Measurements from ENCODE around the gene CAMTA1. TPM values are rescaled to one million over a fixed set of nuclear protein-coding genes. Genes with fewer than 3 reads are reported as not detected.

Gene CAMTA1
- polyA plus RNA-seq, 1 experiment: 64.9 TPM

DNA sequence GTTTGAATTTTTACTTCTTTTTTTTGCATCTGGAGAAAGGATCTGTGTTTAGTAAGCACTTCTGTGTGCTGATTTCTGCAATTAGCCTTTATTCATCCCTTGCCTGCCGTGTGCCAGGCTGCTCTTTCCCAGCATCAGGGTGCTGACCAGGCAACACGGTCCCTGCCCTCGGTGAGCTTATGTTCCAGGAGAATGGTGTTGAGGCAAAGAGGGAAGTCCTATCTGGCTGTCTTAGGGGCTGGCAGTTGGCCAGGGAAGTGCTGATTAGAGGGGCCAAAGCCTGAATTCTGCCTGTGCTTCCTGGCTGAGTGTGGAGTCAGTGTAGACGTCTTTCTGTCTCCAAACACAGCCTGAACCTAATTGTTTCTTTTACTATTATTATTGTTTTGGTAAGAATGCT is 187.1 kb downstream of the CAMTA1 start:
- ChIA-PET POLR2A (no interaction called here), CTCF (no interaction called here)
- TF ChIP-seq, protein P1, sequence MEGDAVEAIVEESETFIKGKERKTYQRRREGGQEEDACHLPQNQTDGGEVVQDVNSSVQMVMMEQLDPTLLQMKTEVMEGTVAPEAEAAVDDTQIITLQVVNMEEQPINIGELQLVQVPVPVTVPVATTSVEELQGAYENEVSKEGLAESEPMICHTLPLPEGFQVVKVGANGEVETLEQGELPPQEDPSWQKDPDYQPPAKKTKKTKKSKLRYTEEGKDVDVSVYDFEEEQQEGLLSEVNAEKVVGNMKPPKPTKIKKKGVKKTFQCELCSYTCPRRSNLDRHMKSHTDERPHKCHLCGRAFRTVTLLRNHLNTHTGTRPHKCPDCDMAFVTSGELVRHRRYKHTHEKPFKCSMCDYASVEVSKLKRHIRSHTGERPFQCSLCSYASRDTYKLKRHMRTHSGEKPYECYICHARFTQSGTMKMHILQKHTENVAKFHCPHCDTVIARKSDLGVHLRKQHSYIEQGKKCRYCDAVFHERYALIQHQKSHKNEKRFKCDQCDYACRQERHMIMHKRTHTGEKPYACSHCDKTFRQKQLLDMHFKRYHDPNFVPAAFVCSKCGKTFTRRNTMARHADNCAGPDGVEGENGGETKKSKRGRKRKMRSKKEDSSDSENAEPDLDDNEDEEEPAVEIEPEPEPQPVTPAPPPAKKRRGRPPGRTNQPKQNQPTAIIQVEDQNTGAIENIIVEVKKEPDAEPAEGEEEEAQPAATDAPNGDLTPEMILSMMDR (IDR thresholded peaks at IDR 0.05; ENCODE audit: low read depth, low read length): no peak
- H3K9me3 ChIP-seq (ENCODE audit: control insufficient read depth, insufficient read depth, low read length): no peaks in the 10 kb centered on the region; the same call in 1 of the 2 replicates
- H3K4me3 ChIP-seq (ENCODE audit: low read depth, low read length): no peak overlapping the region
- H3K27me3 ChIP-seq (ENCODE audit: control insufficient read depth, insufficient read depth, low read length): peaks cover 11% of the 10 kb centered on the region
- DNase-seq (ENCODE audit: low read depth, low spot score): no peak
- H3K27ac ChIP-seq (ENCODE audit: low read depth, low read length): no peak overlapping the region

DNA sequence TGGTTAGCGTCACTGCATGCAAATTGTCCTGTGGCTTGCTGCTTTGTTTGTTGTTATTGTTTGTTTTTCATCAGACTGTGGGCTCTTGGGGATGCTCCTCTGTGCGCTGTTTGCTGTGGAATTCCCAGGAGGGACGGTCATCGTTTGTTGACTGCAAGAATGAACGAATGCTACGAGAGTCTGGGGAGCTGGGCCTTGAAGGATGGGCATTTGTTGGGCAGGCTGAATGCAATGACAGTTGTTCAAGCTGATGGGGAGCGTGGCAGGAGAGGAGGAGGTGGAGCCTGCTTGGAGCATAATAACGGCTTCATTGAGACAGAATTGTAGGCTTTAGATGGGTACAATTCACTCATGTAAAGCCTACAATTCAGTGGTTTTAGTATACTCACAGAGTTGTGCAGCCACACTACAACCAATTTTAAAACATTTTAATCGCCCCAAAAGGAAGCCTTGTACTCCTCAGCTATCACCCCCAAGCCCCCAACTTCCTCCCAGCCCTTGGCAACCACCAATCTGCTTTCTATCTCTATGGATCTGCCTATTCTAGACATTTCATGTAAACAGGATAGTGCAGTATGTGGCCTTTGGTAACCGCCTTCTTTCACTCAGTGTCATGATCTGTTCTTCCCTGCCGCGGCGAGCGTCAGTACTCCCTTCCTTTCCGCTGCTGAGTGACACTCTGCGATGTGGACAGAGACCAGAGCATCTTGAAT is 190.2 kb downstream of the CAMTA1 start:
- Histone ChIP-seq H3K27me3 (ENCODE audit: control insufficient read depth, insufficient read depth, low read length) (peaks cover 19% of the 10 kb centered on the region), H3K4me3 (ENCODE audit: low read depth, low read length) (no peak overlapping the region), H3K9me3 (ENCODE audit: control insufficient read depth, insufficient read depth, low read length) (no peaks in the 10 kb centered on the region; the same call in 1 of the 2 replicates), H3K27ac (ENCODE audit: low read depth, low read length) (no peak overlapping the region)
- ChIA-PET CTCF (interaction anchor here (0.5 kb wide), 1 partner anchor 93 kb away, joined by 6 read pairs; no protein-coding TSS in a partner anchor), POLR2A (no interaction called here)
- TF ChIP-seq, protein P1 (IDR thresholded peaks at IDR 0.05; ENCODE audit: low read depth, low read length): no peak
- no peak for DNase-seq (ENCODE audit: low read depth, low spot score)

DNA sequence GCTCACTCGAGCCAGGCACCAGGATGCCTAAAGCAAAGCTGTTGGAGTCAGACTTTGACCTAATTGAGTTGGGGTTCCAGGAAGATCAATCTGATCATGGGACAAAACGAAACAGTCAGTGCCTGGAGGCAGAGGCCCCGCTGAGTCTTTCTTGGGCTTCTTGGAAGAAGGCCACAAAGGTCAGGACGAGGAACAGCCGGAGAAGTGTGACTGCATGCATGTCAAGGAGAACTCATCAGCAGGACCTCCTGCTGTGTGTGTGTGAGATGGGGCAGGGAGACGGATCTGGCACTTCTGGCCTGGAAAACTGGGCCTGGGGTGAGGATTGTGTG is 190.8 kb downstream of the CAMTA1 start:
- TF ChIP-seq, protein P1 (IDR thresholded peaks at IDR 0.05; ENCODE audit: low read depth, low read length): no peak
- CTCF ChIA-PET: interaction anchor here (0.5 kb wide), 1 partner anchor 92 kb away, joined by 6 read pairs; no protein-coding TSS in a partner anchor
- no peaks in the 10 kb centered on the region; the same call in 1 of the 2 replicates for H3K9me3 ChIP-seq (ENCODE audit: control insufficient read depth, insufficient read depth, low read length)
- no peak for DNase-seq (ENCODE audit: low read depth, low spot score)
- peaks cover 19% of the 10 kb centered on the region for H3K27me3 ChIP-seq (ENCODE audit: control insufficient read depth, insufficient read depth, low read length)
- no peak overlapping the region for H3K4me3 ChIP-seq (ENCODE audit: low read depth, low read length)
- POLR2A ChIA-PET: no interaction called here
- H3K27ac ChIP-seq (ENCODE audit: low read depth, low read length): no peak overlapping the region

DNA sequence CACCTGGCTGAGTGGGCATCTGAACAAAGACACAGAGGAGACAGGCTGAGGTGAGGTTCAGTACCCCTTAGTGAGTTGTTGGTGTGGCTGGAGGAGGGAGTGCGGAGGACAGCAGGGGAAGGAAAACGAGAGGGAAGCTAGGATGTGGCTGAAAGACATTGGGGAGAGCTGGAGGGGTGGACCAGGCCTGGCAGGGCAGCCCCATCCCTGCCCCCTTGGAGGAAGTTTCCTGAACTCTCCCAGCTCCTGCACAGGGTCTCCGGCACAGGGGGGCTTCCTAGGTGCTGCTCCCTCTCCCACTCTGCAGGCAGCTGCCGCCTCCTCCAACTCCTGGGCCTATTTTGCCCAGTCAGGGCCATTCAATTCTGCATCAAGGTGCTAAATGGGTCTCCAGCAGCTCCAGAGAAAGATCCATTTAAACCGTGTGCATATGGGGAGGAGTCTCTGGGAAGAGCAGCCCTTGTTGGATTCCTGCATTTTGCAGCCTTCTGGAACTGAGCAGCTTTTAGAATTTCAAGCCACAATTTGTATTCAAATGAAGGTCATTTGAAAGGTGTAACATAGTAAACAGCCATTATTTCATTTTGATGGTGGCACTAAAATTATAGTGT is 193.9 kb downstream of the CAMTA1 start:
- TF ChIP-seq, protein P1 (IDR thresholded peaks at IDR 0.05; ENCODE audit: low read depth, low read length): no peak
- CTCF ChIA-PET: interaction anchor here (0.6 kb wide), 1 partner anchor 64 kb away, joined by 3 read pairs; no protein-coding TSS in a partner anchor

DNA sequence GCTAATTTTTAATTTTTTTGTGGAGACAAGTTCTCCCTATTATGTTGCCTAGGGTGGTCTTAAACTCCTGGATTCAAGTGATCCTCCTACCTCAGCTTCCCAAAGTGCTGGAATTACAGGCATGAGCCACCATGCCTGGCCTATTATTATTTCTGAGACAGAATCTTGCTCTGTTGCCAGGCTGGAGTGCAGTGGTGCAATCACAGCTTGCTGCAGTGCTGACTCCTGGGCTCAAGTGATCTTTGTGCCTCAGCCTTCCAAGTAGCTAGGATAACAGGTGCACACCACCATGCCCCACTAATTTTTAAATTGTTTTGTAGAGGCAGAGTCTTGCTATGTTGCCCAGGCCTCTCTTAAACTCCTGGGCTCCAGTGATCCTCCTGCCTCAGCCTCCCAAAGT is 196.3 kb downstream of the CAMTA1 start:
- TF ChIP-seq, protein P1 (IDR thresholded peaks at IDR 0.05; ENCODE audit: low read depth, low read length): no peak
- no peak overlapping the region for H3K27ac ChIP-seq (ENCODE audit: low read depth, low read length)
- ChIA-PET POLR2A (no interaction called here), CTCF (no interaction called here)
- H3K4me3 ChIP-seq (ENCODE audit: low read depth, low read length): no peak overlapping the region
- H3K9me3 ChIP-seq (ENCODE audit: control insufficient read depth, insufficient read depth, low read length): no peaks in the 10 kb centered on the region; the same call in 1 of the 2 replicates
- peaks cover 15% of the 10 kb centered on the region for H3K27me3 ChIP-seq (ENCODE audit: control insufficient read depth, insufficient read depth, low read length)
- no peak for DNase-seq (ENCODE audit: low read depth, low spot score)

More for the DNA sequence above, 193.9 kb downstream of the CAMTA1 start:
- no peak overlapping the region for H3K4me3 ChIP-seq (ENCODE audit: low read depth, low read length)
- H3K9me3 ChIP-seq (ENCODE audit: control insufficient read depth, insufficient read depth, low read length): no peaks in the 10 kb centered on the region; the same call in 1 of the 2 replicates
- DNase-seq (ENCODE audit: low read depth, low spot score): no peak
- peaks cover 19% of the 10 kb centered on the region for H3K27me3 ChIP-seq (ENCODE audit: control insufficient read depth, insufficient read depth, low read length)
- POLR2A ChIA-PET: no interaction called here
- no peak overlapping the region for H3K27ac ChIP-seq (ENCODE audit: low read depth, low read length)
